Measurements from ENCODE around the gene PHRF1.
A peak's percentile ranks its signal among the peaks of the same experiment; 100 is the strongest.

PHRF1 gene, protein sequence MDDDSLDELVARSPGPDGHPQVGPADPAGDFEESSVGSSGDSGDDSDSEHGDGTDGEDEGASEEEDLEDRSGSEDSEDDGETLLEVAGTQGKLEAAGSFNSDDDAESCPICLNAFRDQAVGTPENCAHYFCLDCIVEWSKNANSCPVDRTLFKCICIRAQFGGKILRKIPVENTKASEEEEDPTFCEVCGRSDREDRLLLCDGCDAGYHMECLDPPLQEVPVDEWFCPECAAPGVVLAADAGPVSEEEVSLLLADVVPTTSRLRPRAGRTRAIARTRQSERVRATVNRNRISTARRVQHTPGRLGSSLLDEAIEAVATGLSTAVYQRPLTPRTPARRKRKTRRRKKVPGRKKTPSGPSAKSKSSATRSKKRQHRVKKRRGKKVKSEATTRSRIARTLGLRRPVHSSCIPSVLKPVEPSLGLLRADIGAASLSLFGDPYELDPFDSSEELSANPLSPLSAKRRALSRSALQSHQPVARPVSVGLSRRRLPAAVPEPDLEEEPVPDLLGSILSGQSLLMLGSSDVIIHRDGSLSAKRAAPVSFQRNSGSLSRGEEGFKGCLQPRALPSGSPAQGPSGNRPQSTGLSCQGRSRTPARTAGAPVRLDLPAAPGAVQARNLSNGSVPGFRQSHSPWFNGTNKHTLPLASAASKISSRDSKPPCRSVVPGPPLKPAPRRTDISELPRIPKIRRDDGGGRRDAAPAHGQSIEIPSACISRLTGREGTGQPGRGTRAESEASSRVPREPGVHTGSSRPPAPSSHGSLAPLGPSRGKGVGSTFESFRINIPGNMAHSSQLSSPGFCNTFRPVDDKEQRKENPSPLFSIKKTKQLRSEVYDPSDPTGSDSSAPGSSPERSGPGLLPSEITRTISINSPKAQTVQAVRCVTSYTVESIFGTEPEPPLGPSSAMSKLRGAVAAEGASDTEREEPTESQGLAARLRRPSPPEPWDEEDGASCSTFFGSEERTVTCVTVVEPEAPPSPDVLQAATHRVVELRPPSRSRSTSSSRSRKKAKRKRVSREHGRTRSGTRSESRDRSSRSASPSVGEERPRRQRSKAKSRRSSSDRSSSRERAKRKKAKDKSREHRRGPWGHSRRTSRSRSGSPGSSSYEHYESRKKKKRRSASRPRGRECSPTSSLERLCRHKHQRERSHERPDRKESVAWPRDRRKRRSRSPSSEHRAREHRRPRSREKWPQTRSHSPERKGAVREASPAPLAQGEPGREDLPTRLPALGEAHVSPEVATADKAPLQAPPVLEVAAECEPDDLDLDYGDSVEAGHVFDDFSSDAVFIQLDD (N-terminal part only)

DNA sequence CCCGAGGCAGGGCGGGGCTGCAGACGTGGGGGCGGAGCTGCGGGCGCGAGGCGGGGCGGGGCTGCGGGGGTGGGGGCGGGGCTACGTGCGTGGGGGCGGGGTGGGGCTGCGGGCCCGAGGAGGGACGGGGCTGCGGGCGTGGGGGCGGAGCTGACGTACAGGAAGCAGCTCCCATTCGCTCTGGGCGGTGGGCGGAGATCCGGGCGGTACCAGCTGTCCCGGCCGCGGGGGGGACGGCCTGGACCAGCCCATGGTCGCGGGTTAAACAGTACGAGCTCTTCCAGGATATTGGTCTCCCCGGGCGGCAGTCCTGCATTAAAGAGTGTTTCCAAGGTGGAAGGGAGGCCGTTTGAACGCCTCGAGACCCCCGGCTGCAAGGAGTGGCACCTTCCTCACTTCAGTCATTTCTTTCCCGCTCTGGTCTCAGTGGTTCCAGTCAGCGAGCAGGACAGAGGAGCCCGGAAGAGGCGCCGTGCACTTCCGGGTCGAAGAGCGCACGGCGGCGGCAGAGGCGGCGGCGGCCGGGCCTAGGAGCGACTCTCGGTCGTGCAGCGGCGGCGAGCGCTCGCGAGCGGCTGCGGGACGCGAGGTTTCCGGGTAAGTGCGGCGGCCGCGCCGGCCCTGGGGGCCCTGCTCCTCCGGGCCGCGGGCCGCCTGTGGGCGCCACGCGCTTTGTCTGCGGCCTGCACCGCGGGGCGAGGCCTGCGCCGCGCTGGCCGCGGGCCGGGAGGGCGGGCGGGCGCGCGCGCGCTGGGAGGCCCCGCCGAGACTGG is at the start of gene PHRF1:
Gene PHRF1 (plus strand): TSS at position 475 of the 773 bp plus-strand sequence. CDS start 5,043 bp downstream, outside the sequence.
- TF ChIP-seq EZH2phosphoT487 (IDR thresholded peaks at IDR 0.05; ENCODE audit: low read depth): no peak
- TF ChIP-seq, protein P1, sequence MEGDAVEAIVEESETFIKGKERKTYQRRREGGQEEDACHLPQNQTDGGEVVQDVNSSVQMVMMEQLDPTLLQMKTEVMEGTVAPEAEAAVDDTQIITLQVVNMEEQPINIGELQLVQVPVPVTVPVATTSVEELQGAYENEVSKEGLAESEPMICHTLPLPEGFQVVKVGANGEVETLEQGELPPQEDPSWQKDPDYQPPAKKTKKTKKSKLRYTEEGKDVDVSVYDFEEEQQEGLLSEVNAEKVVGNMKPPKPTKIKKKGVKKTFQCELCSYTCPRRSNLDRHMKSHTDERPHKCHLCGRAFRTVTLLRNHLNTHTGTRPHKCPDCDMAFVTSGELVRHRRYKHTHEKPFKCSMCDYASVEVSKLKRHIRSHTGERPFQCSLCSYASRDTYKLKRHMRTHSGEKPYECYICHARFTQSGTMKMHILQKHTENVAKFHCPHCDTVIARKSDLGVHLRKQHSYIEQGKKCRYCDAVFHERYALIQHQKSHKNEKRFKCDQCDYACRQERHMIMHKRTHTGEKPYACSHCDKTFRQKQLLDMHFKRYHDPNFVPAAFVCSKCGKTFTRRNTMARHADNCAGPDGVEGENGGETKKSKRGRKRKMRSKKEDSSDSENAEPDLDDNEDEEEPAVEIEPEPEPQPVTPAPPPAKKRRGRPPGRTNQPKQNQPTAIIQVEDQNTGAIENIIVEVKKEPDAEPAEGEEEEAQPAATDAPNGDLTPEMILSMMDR (IDR thresholded peaks at IDR 0.05; ENCODE audit: low read depth, low read length): no peak
- Histone ChIP-seq H3K9ac (ENCODE audit: low read length) (peak within 1 kb of the TSS; percentile 76), H3K79me2 (ENCODE audit: low read length) (peaks cover 49% of the 10 kb centered on the region), H3K36me3 (replicated peaks; ENCODE audit: low read depth, low read length) (peaks cover 14% of the 10 kb centered on the region), H3K27me3 (ENCODE audit: low read depth, low read length) (no peaks in the 10 kb centered on the region), H3K4me3 (ENCODE audit: low read length) (peak within 1 kb of the TSS; percentile 95), H2AFZ (ENCODE audit: low read depth, low read length) (peak within 1 kb of the TSS; percentile 61; the same call in 1 of the 2 replicates), H4K20me1 (ENCODE audit: insufficient read depth, low read length) (peaks cover 42% of the 10 kb centered on the region), H3K9me3 (ENCODE audit: insufficient read depth, low read length) (no peaks in the 10 kb centered on the region), H3K4me2 (ENCODE audit: low read length) (peak within 1 kb of the TSS; percentile 99), H3K27ac (ENCODE audit: low read length) (peak within 1 kb of the TSS; percentile 73), H3K4me1 (ENCODE audit: low read length) (peaks cover 24% of the 10 kb centered on the region)

DNA sequence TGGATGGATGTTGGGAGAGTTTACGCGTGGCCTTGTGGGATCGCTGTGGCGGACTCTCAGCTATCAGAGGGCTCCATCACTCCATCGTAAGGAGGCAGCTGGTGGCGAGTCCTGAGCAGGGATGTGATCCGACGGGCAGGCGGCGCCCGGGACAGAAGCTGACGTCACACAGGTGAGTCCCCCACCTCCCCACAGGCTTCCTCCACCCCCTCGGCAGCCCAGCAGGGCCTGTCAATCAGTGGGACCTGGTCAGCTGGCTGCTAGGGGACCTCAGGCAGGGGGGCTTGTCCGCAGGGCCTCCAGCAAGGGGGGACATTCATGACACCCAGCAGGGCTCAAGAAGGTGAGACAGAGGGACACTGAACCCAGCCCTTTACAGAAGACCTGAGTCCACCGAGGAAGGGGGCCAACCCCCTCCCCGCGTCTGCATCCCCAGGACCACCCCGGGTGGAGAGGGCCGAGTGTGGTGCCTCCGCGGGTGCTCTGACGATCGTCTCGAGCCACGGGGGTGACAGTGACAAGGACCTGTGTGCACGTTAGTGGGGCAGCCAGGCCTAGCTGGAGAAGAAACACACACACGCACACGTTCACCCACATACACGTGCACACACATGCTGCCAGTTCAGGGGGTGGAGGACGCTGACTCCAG is 48.0 kb upstream of the PHRF1 start:
- H4K20me1 ChIP-seq (ENCODE audit: insufficient read depth, low read length): no peaks in the 10 kb centered on the region
- TF ChIP-seq EZH2phosphoT487 (IDR thresholded peaks at IDR 0.05; ENCODE audit: low read depth): no peak
- no peak overlapping the region for H3K4me2 ChIP-seq (ENCODE audit: low read length)
- no peaks in the 10 kb centered on the region for H3K9me3 ChIP-seq (ENCODE audit: insufficient read depth, low read length)
- no peak overlapping the region for H3K4me3 ChIP-seq (ENCODE audit: low read length)
- no peak overlapping the region for H2AFZ ChIP-seq (ENCODE audit: low read depth, low read length)
- peaks cover 3% of the 10 kb centered on the region for H3K36me3 ChIP-seq (replicated peaks; ENCODE audit: low read depth, low read length)
- H3K27me3 ChIP-seq (ENCODE audit: low read depth, low read length): no peaks in the 10 kb centered on the region
- H3K27ac ChIP-seq (ENCODE audit: low read length): no peak overlapping the region
- no peak overlapping the region for H3K9ac ChIP-seq (ENCODE audit: low read length)
- no peaks in the 10 kb centered on the region for H3K4me1 ChIP-seq (ENCODE audit: low read length)
- no peaks in the 10 kb centered on the region for H3K79me2 ChIP-seq (ENCODE audit: low read length)

DNA sequence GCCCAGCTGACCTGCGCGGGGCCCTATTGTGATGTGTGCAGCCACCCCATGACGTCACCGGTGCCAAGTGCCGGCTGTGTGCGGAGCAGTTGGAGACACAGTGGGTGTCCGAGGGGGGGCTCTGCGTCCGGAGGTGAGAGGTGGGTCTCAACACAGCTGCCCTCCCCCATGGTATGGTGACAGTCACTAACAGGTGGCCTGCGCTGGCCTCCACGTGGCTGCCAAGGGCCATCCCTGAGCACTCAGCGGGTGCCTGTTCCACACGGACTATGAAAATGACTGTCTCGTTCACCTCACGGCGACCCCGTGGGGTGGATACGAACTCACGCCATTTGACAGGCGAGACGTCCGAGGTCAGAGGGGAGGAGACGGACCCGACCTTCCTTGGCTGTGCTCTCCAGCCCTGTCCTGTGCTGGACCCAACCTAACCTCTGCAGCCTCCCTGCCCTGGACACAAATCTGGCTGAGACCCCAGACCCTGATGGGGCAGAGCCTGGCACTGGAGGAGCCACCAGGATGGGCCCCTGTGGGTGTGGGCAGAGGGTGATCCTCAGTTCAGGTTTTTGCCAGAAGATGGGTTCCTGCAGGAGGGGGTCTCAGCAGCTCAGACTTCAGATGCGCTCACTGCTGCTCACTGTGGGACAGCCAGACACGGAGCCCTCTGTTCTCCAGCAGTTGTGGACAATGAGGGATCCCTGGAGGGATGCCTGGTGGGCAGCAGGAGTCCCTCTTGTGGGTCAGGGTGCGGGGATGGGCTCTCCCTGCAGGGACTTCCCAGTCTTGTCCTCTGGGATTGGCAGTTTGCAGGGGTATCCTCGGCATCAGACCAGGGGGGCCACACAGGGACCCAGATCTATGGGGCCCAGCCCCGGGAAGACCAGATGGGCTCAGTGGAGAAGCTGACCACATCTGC is 47.2 kb upstream of the PHRF1 start:
- Histone ChIP-seq H3K4me1 (ENCODE audit: low read length) (peaks cover 2% of the 10 kb centered on the region; the same call in 1 of the 2 replicates), H3K9me3 (ENCODE audit: insufficient read depth, low read length) (no peaks in the 10 kb centered on the region), H3K27me3 (ENCODE audit: low read depth, low read length) (no peaks in the 10 kb centered on the region), H4K20me1 (ENCODE audit: insufficient read depth, low read length) (peaks cover 5% of the 10 kb centered on the region), H3K79me2 (ENCODE audit: low read length) (peaks cover 2% of the 10 kb centered on the region; the same call in 1 of the 2 replicates), H3K27ac (ENCODE audit: low read length) (no peak overlapping the region), H3K4me3 (ENCODE audit: low read length) (no peak overlapping the region), H3K4me2 (ENCODE audit: low read length) (no peak overlapping the region), H3K9ac (ENCODE audit: low read length) (no peak overlapping the region), H3K36me3 (replicated peaks; ENCODE audit: low read depth, low read length) (peaks cover under 1% of the 10 kb centered on the region), H2AFZ (ENCODE audit: low read depth, low read length) (no peak overlapping the region)
- TF ChIP-seq, protein P1 (IDR thresholded peaks at IDR 0.05; ENCODE audit: low read depth, low read length): no peak
- TF ChIP-seq EZH2phosphoT487 (IDR thresholded peaks at IDR 0.05; ENCODE audit: low read depth): no peak

Measured in OCI-LY3 (cell line).